Esophagus squamous epithelium (tissue), 4 donors: ENCODE measurements around the gene TCF12.

Experiments
- POLR2A ChIP-seq, 4 donors: fragments of 450-650 bp; IDR thresholded peaks; one replicate each; pipeline ENCODE4 v1.6.1; 2017; ENCODE audit warnings: antibody characterized with exemption in 4 of 4, mild to moderate bottlenecking in 4 of 4, moderate library complexity in 3 of 4
- TF ChIP-seq, protein P1 (sequence below), 6 experiments: fragments of 450-650 bp in 4 of 6; fragments of 200-600 bp in 2 of 6; sonication (generic) in 2 of 6; IDR thresholded peaks; one replicate each; pipeline ENCODE4 v1.5.1; 2016 to 2019; ENCODE audit warnings: antibody characterized with exemption in 6 of 6, mild to moderate bottlenecking in 4 of 6, moderate library complexity in 4 of 6

DNA sequence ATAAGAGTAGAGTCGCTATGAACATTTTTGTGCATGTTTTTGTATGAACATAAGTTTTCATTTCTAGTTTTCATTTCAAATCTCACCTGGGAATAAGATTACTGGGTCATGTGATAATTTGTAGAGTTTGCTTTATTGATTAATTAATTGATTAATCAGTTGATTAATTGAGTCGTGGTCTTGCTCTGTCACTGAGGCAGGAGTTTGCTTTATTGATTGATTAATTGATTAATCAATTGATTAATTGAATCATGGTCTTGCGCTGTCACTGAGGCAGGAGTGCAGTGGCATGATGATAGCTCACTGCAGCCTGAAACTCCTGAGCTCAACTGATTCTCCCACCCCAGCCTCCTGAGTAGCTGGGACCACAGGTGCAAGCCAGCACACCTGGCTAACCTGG lies 111.6 kb downstream of the TCF12 start:
- TF ChIP-seq, protein P1, sequence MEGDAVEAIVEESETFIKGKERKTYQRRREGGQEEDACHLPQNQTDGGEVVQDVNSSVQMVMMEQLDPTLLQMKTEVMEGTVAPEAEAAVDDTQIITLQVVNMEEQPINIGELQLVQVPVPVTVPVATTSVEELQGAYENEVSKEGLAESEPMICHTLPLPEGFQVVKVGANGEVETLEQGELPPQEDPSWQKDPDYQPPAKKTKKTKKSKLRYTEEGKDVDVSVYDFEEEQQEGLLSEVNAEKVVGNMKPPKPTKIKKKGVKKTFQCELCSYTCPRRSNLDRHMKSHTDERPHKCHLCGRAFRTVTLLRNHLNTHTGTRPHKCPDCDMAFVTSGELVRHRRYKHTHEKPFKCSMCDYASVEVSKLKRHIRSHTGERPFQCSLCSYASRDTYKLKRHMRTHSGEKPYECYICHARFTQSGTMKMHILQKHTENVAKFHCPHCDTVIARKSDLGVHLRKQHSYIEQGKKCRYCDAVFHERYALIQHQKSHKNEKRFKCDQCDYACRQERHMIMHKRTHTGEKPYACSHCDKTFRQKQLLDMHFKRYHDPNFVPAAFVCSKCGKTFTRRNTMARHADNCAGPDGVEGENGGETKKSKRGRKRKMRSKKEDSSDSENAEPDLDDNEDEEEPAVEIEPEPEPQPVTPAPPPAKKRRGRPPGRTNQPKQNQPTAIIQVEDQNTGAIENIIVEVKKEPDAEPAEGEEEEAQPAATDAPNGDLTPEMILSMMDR (IDR thresholded peaks at IDR 0.05), result no peak
- no peak for TF ChIP-seq POLR2A (IDR thresholded peaks at IDR 0.05)
